Liver (tissue), 3 donors: ENCODE data around the gene PIGM.

Experiments used
- ATF3 ChIP-seq: IDR thresholded peaks from 2 replicates; pipeline ENCODE4 v1.6.1; 2016; ENCODE audit warnings: antibody characterized with exemption
- GABPA ChIP-seq, 2 donors: IDR thresholded peaks in 1 of 2; conservative IDR thresholded peaks in 1 of 2; 2 replicates each; pipeline ENCODE4 v1.6.1; 2016; ENCODE audit warnings: antibody characterized with exemption in 2 of 2, mild to moderate bottlenecking in 1 of 2, moderate library complexity in 1 of 2
- JUND ChIP-seq, 2 donors: IDR thresholded peaks; 2 replicates each; pipeline ENCODE4 v1.6.1; 2016; ENCODE audit warnings: antibody characterized with exemption in 2 of 2
- NR2F2 ChIP-seq: IDR thresholded peaks from 2 replicates; pipeline ENCODE4 v1.6.1; 2016; ENCODE audit warnings: antibody characterized with exemption
- RAD21 ChIP-seq, 2 donors: IDR thresholded peaks; 2 replicates each; pipeline ENCODE4 v1.6.1; 2016; ENCODE audit warnings: antibody characterized with exemption in 2 of 2, mild to moderate bottlenecking in 2 of 2
- RXRA ChIP-seq, 2 donors: IDR thresholded peaks; 2 replicates each; pipeline ENCODE4 v1.6.1; 2017 to 2018; ENCODE audit warnings: antibody characterized with exemption in 2 of 2, mild to moderate bottlenecking in 1 of 2
- SP1 ChIP-seq: IDR thresholded peaks from 2 replicates; pipeline ENCODE4 v1.6.1; 2018; ENCODE audit warnings: antibody characterized with exemption, mild to moderate bottlenecking
- YY1 ChIP-seq: IDR thresholded peaks from 2 replicates; pipeline ENCODE4 v1.6.1; 2016; ENCODE audit warnings: antibody characterized with exemption, mild to moderate bottlenecking
- ZBTB33 ChIP-seq: IDR thresholded peaks from 2 replicates; pipeline ENCODE4 v1.6.1; 2016; ENCODE audit warnings: antibody characterized with exemption
- TF ChIP-seq, protein P1 (sequence below): fragments of 150-350 bp; IDR thresholded peaks from 2 replicates; pipeline ENCODE4 v1.5.1; 2017; ENCODE audit warnings: improper control_type of control experiment, low read depth, low read length; ENCODE audit not compliant: missing input control
- TF ChIP-seq, protein P2 (sequence below): IDR thresholded peaks from 2 replicates; pipeline ENCODE4 v1.6.1; 2016; ENCODE audit warnings: antibody characterized with exemption, mild to moderate bottlenecking
- donor health status: healthy.
- donor health status: healthy.

DNA sequence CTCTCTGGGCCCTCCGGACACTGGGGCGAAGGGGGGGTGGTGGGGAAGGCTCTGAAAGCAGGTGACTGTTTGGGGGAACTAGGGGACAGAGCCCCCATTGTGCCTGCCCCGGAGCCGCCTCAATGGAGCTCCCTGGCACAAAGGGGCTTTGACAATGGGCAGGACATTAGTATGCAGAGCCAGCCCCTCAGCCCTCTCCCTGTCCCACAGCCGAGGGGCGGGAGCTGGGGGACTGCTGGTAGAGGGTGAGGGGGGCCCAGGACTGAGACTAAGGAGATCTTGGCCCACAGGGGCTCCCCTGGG, 30.4 kb upstream of the PIGM start:
- TF ChIP-seq, protein P1, sequence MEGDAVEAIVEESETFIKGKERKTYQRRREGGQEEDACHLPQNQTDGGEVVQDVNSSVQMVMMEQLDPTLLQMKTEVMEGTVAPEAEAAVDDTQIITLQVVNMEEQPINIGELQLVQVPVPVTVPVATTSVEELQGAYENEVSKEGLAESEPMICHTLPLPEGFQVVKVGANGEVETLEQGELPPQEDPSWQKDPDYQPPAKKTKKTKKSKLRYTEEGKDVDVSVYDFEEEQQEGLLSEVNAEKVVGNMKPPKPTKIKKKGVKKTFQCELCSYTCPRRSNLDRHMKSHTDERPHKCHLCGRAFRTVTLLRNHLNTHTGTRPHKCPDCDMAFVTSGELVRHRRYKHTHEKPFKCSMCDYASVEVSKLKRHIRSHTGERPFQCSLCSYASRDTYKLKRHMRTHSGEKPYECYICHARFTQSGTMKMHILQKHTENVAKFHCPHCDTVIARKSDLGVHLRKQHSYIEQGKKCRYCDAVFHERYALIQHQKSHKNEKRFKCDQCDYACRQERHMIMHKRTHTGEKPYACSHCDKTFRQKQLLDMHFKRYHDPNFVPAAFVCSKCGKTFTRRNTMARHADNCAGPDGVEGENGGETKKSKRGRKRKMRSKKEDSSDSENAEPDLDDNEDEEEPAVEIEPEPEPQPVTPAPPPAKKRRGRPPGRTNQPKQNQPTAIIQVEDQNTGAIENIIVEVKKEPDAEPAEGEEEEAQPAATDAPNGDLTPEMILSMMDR = no peak
- TF ChIP-seq ATF3 (no peak), YY1 (no peak), RXRA (IDR thresholded peaks at IDR 0.05) (no peak), RAD21 (IDR thresholded peaks at IDR 0.05) (no peak), SP1 (no peak), NR2F2 (no peak), GABPA (IDR thresholded peaks at IDR 0.05 in 1 of 2, conservative IDR thresholded peaks at IDR 0.05 in 1 of 2) (no peak), JUND (IDR thresholded peaks at IDR 0.05) (no peak), ZBTB33 (no peak)
- TF ChIP-seq, protein P2, sequence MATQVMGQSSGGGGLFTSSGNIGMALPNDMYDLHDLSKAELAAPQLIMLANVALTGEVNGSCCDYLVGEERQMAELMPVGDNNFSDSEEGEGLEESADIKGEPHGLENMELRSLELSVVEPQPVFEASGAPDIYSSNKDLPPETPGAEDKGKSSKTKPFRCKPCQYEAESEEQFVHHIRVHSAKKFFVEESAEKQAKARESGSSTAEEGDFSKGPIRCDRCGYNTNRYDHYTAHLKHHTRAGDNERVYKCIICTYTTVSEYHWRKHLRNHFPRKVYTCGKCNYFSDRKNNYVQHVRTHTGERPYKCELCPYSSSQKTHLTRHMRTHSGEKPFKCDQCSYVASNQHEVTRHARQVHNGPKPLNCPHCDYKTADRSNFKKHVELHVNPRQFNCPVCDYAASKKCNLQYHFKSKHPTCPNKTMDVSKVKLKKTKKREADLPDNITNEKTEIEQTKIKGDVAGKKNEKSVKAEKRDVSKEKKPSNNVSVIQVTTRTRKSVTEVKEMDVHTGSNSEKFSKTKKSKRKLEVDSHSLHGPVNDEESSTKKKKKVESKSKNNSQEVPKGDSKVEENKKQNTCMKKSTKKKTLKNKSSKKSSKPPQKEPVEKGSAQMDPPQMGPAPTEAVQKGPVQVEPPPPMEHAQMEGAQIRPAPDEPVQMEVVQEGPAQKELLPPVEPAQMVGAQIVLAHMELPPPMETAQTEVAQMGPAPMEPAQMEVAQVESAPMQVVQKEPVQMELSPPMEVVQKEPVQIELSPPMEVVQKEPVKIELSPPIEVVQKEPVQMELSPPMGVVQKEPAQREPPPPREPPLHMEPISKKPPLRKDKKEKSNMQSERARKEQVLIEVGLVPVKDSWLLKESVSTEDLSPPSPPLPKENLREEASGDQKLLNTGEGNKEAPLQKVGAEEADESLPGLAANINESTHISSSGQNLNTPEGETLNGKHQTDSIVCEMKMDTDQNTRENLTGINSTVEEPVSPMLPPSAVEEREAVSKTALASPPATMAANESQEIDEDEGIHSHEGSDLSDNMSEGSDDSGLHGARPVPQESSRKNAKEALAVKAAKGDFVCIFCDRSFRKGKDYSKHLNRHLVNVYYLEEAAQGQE = no peak
